Measurements from ENCODE around the gene USP21.
"Not testable (repeated sequence)": the region's sequence is repeated elsewhere in the genome, so short reads cannot be mapped to it uniquely, and the experiment has no call there.

The USP21 gene

DNA sequence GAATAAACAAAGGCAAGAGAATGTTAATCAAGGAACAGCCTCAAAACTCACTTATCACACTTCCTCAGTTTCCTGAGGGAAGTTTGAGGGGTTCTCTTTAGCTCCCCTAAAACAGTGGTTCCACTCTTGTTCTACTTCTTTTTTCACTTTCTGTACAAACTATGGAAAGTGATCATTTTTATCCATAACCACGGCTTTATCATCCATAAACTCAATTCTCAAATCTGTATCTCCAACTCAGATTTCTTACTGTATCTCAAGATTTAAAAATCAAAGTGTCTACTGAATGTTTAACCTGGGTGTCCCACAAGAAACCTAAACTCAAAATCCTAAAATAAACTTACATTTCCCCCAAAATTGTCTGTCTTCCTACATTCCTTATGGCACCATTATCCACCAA, 45.4 kb upstream of the USP21 start:
- ATAC-seq, result no peak
- TF ChIP-seq TOX (CRISPR knock-in tag; IDR thresholded peaks at IDR 0.05; ENCODE audit: borderline replicate concordance) (no peak), GLIS3 (CRISPR knock-in tag; IDR thresholded peaks at IDR 0.05) (no peak), ESRRG (CRISPR knock-in tag; IDR thresholded peaks at IDR 0.05) (no peak), ZFP30 (CRISPR knock-in tag; IDR thresholded peaks at IDR 0.05) (no peak), CSDC2 (CRISPR knock-in tag; IDR thresholded peaks at IDR 0.05) (no peak), ZNF70 (CRISPR knock-in tag; IDR thresholded peaks at IDR 0.05) (no peak), ARNTL (CRISPR knock-in tag; IDR thresholded peaks at IDR 0.05; ENCODE audit: borderline replicate concordance, low read depth) (no peak), OSR1 (CRISPR knock-in tag; IDR thresholded peaks at IDR 0.05) (no peak), ZC3H10 (CRISPR knock-in tag; IDR thresholded peaks at IDR 0.05) (no peak), ZFP3 (CRISPR knock-in tag; IDR thresholded peaks at IDR 0.05) (no peak), TCF4 (CRISPR knock-in tag; IDR thresholded peaks at IDR 0.05; ENCODE audit: borderline replicate concordance) (no peak)
- TF ChIP-seq, protein P1, sequence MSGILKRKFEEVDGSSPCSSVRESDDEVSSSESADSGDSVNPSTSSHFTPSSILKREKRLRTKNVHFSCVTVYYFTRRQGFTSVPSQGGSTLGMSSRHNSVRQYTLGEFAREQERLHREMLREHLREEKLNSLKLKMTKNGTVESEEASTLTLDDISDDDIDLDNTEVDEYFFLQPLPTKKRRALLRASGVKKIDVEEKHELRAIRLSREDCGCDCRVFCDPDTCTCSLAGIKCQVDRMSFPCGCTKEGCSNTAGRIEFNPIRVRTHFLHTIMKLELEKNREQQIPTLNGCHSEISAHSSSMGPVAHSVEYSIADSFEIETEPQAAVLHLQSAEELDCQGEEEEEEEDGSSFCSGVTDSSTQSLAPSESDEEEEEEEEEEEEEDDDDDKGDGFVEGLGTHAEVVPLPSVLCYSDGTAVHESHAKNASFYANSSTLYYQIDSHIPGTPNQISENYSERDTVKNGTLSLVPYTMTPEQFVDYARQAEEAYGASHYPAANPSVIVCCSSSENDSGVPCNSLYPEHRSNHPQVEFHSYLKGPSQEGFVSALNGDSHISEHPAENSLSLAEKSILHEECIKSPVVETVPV (CRISPR knock-in tag; IDR thresholded peaks at IDR 0.05), result no peak
- TF ChIP-seq, protein P2, sequence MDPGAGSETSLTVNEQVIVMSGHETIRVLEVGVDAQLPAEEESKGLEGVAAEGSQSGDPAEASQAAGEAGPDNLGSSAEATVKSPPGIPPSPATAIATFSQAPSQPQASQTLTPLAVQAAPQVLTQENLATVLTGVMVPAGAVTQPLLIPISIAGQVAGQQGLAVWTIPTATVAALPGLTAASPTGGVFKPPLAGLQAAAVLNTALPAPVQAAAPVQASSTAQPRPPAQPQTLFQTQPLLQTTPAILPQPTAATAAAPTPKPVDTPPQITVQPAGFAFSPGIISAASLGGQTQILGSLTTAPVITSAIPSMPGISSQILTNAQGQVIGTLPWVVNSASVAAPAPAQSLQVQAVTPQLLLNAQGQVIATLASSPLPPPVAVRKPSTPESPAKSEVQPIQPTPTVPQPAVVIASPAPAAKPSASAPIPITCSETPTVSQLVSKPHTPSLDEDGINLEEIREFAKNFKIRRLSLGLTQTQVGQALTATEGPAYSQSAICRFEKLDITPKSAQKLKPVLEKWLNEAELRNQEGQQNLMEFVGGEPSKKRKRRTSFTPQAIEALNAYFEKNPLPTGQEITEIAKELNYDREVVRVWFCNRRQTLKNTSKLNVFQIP (CRISPR knock-in tag; IDR thresholded peaks at IDR 0.05; ENCODE audit: borderline replicate concordance, low read depth), result no peak
- TF ChIP-seq, protein P3, sequence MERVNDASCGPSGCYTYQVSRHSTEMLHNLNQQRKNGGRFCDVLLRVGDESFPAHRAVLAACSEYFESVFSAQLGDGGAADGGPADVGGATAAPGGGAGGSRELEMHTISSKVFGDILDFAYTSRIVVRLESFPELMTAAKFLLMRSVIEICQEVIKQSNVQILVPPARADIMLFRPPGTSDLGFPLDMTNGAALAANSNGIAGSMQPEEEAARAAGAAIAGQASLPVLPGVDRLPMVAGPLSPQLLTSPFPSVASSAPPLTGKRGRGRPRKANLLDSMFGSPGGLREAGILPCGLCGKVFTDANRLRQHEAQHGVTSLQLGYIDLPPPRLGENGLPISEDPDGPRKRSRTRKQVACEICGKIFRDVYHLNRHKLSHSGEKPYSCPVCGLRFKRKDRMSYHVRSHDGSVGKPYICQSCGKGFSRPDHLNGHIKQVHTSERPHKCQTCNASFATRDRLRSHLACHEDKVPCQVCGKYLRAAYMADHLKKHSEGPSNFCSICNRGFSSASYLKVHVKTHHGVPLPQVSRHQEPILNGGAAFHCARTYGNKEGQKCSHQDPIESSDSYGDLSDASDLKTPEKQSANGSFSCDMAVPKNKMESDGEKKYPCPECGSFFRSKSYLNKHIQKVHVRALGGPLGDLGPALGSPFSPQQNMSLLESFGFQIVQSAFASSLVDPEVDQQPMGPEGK (CRISPR knock-in tag; IDR thresholded peaks at IDR 0.05; ENCODE audit: borderline replicate concordance), result no peak

DNA sequence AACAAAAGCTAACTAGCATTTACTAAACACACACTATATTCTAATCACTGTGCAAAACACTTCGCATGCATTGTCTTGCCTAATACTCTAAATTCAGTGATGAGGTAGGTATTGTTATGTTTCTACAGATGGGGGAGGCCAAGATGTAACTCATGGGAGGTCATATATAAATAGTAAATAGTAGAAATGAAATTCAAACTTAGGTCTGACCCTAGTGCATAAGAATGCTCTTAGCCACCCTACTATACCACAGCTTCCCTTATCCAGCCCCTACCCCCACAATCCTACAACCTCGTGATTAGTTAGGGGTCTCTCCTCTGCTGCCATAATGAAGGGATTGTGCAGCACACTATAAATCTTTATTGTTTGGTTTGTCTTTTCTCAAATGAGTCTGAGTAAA, 44.7 kb upstream of the USP21 start:
- ATAC-seq, result no peak
- TF ChIP-seq ISL1 (CRISPR knock-in tag; IDR thresholded peaks at IDR 0.05) (no peak), TCF4 (CRISPR knock-in tag; IDR thresholded peaks at IDR 0.05; ENCODE audit: borderline replicate concordance) (no peak), GLIS3 (CRISPR knock-in tag; IDR thresholded peaks at IDR 0.05) (no peak), OSR1 (CRISPR knock-in tag; IDR thresholded peaks at IDR 0.05) (no peak), ZNF70 (CRISPR knock-in tag; IDR thresholded peaks at IDR 0.05) (no peak), SNAI2 (CRISPR knock-in tag; IDR thresholded peaks at IDR 0.05) (no peak), ZNF8 (CRISPR knock-in tag; IDR thresholded peaks at IDR 0.05) (no peak)
- TF ChIP-seq, protein P3 (CRISPR knock-in tag; IDR thresholded peaks at IDR 0.05; ENCODE audit: borderline replicate concordance), result no peak
- TF ChIP-seq, protein P4, sequence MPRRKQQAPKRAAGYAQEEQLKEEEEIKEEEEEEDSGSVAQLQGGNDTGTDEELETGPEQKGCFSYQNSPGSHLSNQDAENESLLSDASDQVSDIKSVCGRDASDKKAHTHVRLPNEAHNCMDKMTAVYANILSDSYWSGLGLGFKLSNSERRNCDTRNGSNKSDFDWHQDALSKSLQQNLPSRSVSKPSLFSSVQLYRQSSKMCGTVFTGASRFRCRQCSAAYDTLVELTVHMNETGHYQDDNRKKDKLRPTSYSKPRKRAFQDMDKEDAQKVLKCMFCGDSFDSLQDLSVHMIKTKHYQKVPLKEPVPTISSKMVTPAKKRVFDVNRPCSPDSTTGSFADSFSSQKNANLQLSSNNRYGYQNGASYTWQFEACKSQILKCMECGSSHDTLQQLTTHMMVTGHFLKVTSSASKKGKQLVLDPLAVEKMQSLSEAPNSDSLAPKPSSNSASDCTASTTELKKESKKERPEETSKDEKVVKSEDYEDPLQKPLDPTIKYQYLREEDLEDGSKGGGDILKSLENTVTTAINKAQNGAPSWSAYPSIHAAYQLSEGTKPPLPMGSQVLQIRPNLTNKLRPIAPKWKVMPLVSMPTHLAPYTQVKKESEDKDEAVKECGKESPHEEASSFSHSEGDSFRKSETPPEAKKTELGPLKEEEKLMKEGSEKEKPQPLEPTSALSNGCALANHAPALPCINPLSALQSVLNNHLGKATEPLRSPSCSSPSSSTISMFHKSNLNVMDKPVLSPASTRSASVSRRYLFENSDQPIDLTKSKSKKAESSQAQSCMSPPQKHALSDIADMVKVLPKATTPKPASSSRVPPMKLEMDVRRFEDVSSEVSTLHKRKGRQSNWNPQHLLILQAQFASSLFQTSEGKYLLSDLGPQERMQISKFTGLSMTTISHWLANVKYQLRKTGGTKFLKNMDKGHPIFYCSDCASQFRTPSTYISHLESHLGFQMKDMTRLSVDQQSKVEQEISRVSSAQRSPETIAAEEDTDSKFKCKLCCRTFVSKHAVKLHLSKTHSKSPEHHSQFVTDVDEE (CRISPR knock-in tag; IDR thresholded peaks at IDR 0.05), result no peak

DNA sequence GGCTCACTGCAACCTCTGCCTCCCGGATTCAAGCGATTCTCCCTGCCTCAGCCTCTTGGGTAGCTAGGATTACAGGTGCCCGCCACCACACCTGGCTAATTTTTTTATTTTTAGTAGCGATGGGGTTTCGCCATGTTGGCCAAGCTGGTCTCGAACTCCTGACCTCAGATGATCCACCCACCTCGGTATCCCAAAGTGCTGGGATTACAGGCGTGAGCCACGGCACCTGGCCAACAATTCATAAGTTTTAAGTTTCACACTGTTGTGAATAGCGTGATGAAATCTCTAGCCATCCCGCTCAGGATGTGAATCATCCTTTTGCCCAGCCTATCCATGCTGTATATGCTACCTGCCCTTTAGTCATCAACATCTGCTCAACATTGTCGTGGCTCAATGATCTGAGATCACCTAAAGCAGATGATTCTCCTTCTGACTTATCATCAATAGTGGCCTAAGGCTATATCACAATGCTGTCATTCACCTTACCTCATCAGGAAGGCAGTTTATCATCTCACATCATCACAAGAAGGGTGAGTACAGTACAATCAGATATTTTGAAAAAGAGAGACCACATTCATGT, 44.1 kb upstream of the USP21 start:
- TF ChIP-seq TCF4 (CRISPR knock-in tag; IDR thresholded peaks at IDR 0.05; ENCODE audit: borderline replicate concordance) (no peak), PPARA (CRISPR knock-in tag; IDR thresholded peaks at IDR 0.05; ENCODE audit: borderline replicate concordance) (no peak), ISL1 (CRISPR knock-in tag; IDR thresholded peaks at IDR 0.05) (no peak), CSDC2 (CRISPR knock-in tag; IDR thresholded peaks at IDR 0.05) (no peak), ZNF8 (CRISPR knock-in tag; IDR thresholded peaks at IDR 0.05) (no peak), BACH2 (CRISPR knock-in tag; IDR thresholded peaks at IDR 0.05; ENCODE audit: borderline replicate concordance) (no peak), RARB (CRISPR knock-in tag; IDR thresholded peaks at IDR 0.05) (no peak), ZNF565 (CRISPR knock-in tag; conservative IDR thresholded peaks at IDR 0.05; ENCODE audit: low read depth) (no peak), ZC3H10 (CRISPR knock-in tag; IDR thresholded peaks at IDR 0.05) (no peak), ARNTL (CRISPR knock-in tag; IDR thresholded peaks at IDR 0.05; ENCODE audit: borderline replicate concordance, low read depth) (no peak)
- TF ChIP-seq, protein P3 (CRISPR knock-in tag; IDR thresholded peaks at IDR 0.05; ENCODE audit: borderline replicate concordance), result no peak
- TF ChIP-seq, protein P1 (CRISPR knock-in tag; IDR thresholded peaks at IDR 0.05), result no peak
- no peak for ATAC-seq

DNA sequence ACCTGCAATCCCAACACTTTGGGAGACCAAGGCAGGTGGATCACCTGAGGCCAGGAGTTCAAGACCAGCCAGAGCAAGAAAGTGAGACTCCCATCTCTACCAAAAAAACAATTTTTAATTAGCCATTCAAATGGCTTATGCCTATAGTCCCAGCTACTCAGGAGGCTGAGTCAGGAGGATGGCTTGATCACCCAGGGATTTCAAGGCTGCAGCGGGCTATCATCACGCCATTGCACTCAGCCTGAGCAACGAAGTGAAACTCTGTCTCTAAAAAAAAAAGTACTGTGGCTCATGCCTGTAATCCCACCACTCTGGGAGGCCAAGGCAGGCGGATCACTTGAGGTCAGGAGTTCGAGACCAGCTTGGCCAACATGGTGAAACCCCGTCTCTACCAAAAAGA, 43.3 kb upstream of the USP21 start:
- not testable (repeated sequence) for ATAC-seq
